Heart right ventricle (tissue), 16 donors: ENCODE measurements around the gene THSD4. TPM values are rescaled to one million over a fixed set of nuclear protein-coding genes. Genes with fewer than 3 reads are reported as not detected.
A peak's percentile ranks its signal among the peaks of the same experiment; 100 is the strongest.

Experiments used
- ATAC-seq, 8 donors: fragments of 200-7000 bp; cut with Tn5 transposase; one replicate each; pipeline ENCODE4 v1.9.1; 2020; ENCODE audit warnings: mild to moderate bottlenecking in 8 of 8, moderate library complexity in 8 of 8, moderate number of reproducible peaks in 1 of 8
- DNase-seq, 2 donors: peaks; one replicate each; pipeline ENCODE4 v3.0.0-alpha.2; 2020
- H3K27ac ChIP-seq, 10 donors: fragments of 200-600 bp; sonication (generic) in 2 of 10; one replicate each; pipeline versions ENCODE4 v1.5.0 to v1.8.0; 2020 to 2022; ENCODE audit warnings: mild to moderate bottlenecking in 3 of 10
- H3K27me3 ChIP-seq, 7 donors: fragments of 200-600 bp; one replicate each; pipeline ENCODE4 v1.8.0; 2021 to 2022; ENCODE audit warnings: mild to moderate bottlenecking in 2 of 7
- H3K36me3 ChIP-seq, 9 donors: fragments of 200-600 bp; sonication (generic) in 1 of 9; one replicate each; pipeline versions ENCODE4 v1.5.0 to v1.8.0; 2020 to 2022; ENCODE audit warnings: mild to moderate bottlenecking in 2 of 9
- H3K4me1 ChIP-seq, 9 donors: fragments of 200-600 bp; sonication (generic) in 1 of 9; one replicate each; pipeline versions ENCODE4 v1.5.0 to v1.8.0; 2020 to 2022; ENCODE audit warnings: mild to moderate bottlenecking in 4 of 9
- H3K4me3 ChIP-seq, 10 donors: fragments of 200-600 bp; sonication (generic) in 2 of 10; one replicate each; pipeline versions ENCODE4 v1.5.0 to v1.8.0; 2020 to 2022; ENCODE audit warnings: mild to moderate bottlenecking in 7 of 10, moderate library complexity in 2 of 10
- H3K9me3 ChIP-seq, 11 donors: fragments of 200-600 bp in 10 of 11; sonication (generic) in 2 of 11; one replicate each; pipeline versions ENCODE4 v1.5.0 to v1.8.0; 2013 to 2022; ENCODE audit warnings: mild to moderate bottlenecking in 2 of 11, control low read depth in 1 of 11, moderate library complexity in 1 of 11
- CTCF ChIP-seq, 9 donors: fragments of 200-600 bp; sonication (generic) in 2 of 9; IDR thresholded peaks; one replicate each; pipeline versions ENCODE4 v1.5.0 to v1.8.0; 2021 to 2022; ENCODE audit warnings: antibody characterized with exemption in 9 of 9, mild to moderate bottlenecking in 5 of 9, moderate library complexity in 1 of 9
- WGBS, 2 donors: extraction: QIAGEN DNeasy Blood & Tissue Kit; methylation state at CpG; one replicate each; pipeline ENCODE4 v1.1.7; 2013; ENCODE audit warnings: inconsistent platforms in 1 of 2; 5-methylcytosine and 5-hydroxymethylcytosine counted together
- intact Hi-C, 10 donors: fragments of 100-400 bp; cut with DNase I; formaldehyde crosslinking; loops; one replicate each; pipeline versions ENCODE4 v1.11.1 to v1.14.2; 2022
- polyA plus RNA-seq, 2 donors: library from polyadenylated mRNA; stranded (reverse); fragments of 200-250 nt; gene quantifications; one replicate each; pipeline ENCODE4 v1.2.3, GENCODE V29; 2013
- total RNA-seq, 10 donors: library from RNA; stranded (reverse); fragmentation: NEBNext Ultra II Directional in 3 of 10; extraction: Animal tissue kit (Norgen Biotek cat#: 25700) in 3 of 10; gene quantifications; one replicate each; pipeline versions ENCODE4 v1.2.1 to v1.2.4, GENCODE V29; 2021 to 2023
- donor health status: Arrhythmogenic right ventricular cardiomyopathy.
- donor health status: ischemic (EF 13 %, LVEDD 7.1; RV severe dilation, severe dysfunction).
- donor health status: healthy with polysubstance abuse.
- donor health status: DM: no; HTN: yes; CAD: no.
- donor health status: DM: no; HTN: no; CAD: no.
- donor health status: ischemic (EF 25% LVEDD 6.9; RV normal size, moderate dysfunction).
- donor health status: ischemic (EF 25% LVEDD 5.7; RV mildly dilated, moderate dysfunction).
- donor health status: healthy.
- donor health status: DM: yes; HTN: yes; CAD: no.
- donor health status: Ischemic cardiomyopathy.
- donor health status: ischemic (EF 35%, LVEDD 5.7; RV mildly dilated, moderate dysfunction).
- donor health status: nonischemic (EF 11% LVEDD 7.7; RV severe dilation, severe dysfunction).
- donor health status: DM: yes; HTN: yes; CAD: no.
- donor health status: PGD.
- donor health status: ischemic (EF 29% LVEDD 5.4; RV normal size, mild dysfunction).
- donor health status: nonischemic (EF 23%, LVEDD 6.1; RV moderate dilation, normal function).

The THSD4 gene
- total and polyA plus RNA-seq, 12 donors, result 20.8 to 212 (median 139) TPM

- ATAC-seq, result no peak
- Histone ChIP-seq H3K9me3 (no peaks in the 10 kb centered on the region), H3K36me3 (no peaks in the 10 kb centered on the region), H3K27me3 (no peaks in the 10 kb centered on the region), H3K27ac (no peak overlapping the region), H3K4me3 (no peak overlapping the region), H3K4me1 (peaks cover 0 to 4% (median 0%) of the 10 kb centered on the region in 9 donors)
- intact Hi-C loops, result no loop called here
- TF ChIP-seq CTCF (IDR thresholded peaks at IDR 0.05), result no peak
- DNase-seq, result no peak
- 55 to 63% methylated on average over 3 of the region's 3 CpGs for WGBS, 2 donors
Observed at GRCh38 chr15:71096676-71097075, 18.6 kb upstream of the THSD4 start.

DNA sequence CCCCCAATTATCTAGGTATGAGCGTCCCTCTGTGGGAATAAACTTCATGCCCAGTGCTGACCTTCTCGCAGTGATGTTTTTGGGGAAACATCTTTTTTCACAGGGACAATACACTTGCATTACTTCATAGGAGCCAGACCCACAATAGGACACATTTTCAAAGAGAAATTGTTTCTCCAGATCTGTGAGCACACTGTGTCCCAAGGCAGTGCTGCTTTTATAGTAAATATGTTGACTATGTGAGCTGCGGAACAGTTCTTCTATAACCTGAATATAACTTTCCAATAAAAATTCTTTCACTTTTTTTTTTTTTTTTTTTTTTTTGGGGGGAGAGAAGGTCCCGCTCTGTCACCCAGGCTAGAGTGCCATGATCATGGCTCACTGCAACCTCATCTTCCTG lies 17.4 kb upstream of the THSD4 start:
- Histone ChIP-seq H3K27ac (no peak overlapping the region), H3K27me3 (no peaks in the 10 kb centered on the region), H3K4me1 (peaks cover 0 to 4% (median 0%) of the 10 kb centered on the region in 9 donors), H3K4me3 (no peak overlapping the region), H3K9me3 (no peaks in the 10 kb centered on the region), H3K36me3 (no peaks in the 10 kb centered on the region)
- 94 to 95% methylated on average over 4 of the region's 4 CpGs for WGBS, 2 donors
- intact Hi-C loops, result no loop called here
- DNase-seq (no peak), ATAC-seq (no peak)
- no peak for TF ChIP-seq CTCF (IDR thresholded peaks at IDR 0.05)

DNA sequence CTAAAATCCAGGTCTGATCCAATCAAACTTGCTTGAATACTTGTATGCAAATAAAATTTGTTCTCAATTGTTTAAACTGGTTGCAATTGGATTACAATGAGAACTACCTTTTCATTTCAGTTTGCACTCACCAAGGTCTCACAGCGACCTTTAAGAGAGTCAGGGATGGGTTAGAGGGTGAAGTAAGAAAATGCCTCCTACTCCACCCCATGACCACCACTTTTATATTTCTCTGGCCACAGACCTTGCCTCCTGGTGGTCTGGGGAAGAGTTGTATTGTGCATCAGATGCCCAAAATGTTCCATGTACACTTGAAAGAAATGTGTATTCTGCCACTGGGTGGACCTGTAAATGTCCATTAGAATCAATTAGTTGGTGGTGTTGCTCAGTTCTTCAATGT lies 16.4 kb upstream of the THSD4 start:
- Histone ChIP-seq H3K27me3 (no peaks in the 10 kb centered on the region), H3K27ac (no peak overlapping the region), H3K36me3 (no peaks in the 10 kb centered on the region), H3K9me3 (no peaks in the 10 kb centered on the region), H3K4me1 (no peaks in the 10 kb centered on the region), H3K4me3 (no peak overlapping the region)
- ATAC-seq, result no peak
- no peak for TF ChIP-seq CTCF (IDR thresholded peaks at IDR 0.05)
- DNase-seq, result no peak
- WGBS, 2 donors, result 85 to 94% methylated on average over 1 of the region's 1 CpG
- intact Hi-C loops, result no loop called here

GRCh38 chr15:71103102-71103676 lies 12.1 kb upstream of the THSD4 start:
- intact Hi-C loops, result loop anchor here in 8 of 10 donors (5.0 to 10.0 kb wide), 5 partner anchors 88 to 211 kb away; partner anchors contain the start of genes LRRC49 (in 6 of the 8) and THAP10 (in 6 of the 8)
- Histone ChIP-seq H3K9me3 (no peaks in the 10 kb centered on the region), H3K27ac (no peak overlapping the region), H3K36me3 (no peaks in the 10 kb centered on the region), H3K4me1 (no peaks in the 10 kb centered on the region), H3K4me3 (no peak overlapping the region), H3K27me3 (no peaks in the 10 kb centered on the region)
- WGBS, 2 donors, result 50 to 69% methylated on average over 2 of the region's 2 CpGs
- TF ChIP-seq CTCF (IDR thresholded peaks at IDR 0.05), result peak in 8 of 9 donors; percentile 13 to 62 (median 50)
- no peak for DNase-seq
- peak in 6 of 8 donors; percentile 44 to 77 (median 62) for ATAC-seq
